AG04449 (cell line): ENCODE measurements around the gene RGS6.

Source experiments
- CTCF ChIA-PET: fragments of 350-600 bp; formaldehyde crosslinking; extraction: SDS; loops from one replicate; lab custom pipeline; 2021; ENCODE audit warnings: antibody characterized with exemption; lab: Yijun Ruan, JAX
- POLR2A ChIA-PET: fragments of 400-600, 350-600 bp; formaldehyde crosslinking; extraction: SDS; loops from one replicate; lab custom pipeline; 2020; ENCODE audit warnings: antibody characterized with exemption, inconsistent platforms; lab: Yijun Ruan, JAX
- DNase-seq: peaks from one replicate; pipeline ENCODE4 v3.0.0-alpha.2; 2010; ENCODE audit warnings: low read depth, low spot score
- H3K4me3 ChIP-seq: 2 replicates; pipeline ENCODE4 v1.5.1; 2011; ENCODE audit warnings: low read depth, mild to moderate bottlenecking, control low read depth, low read length
- CTCF ChIP-seq: IDR thresholded peaks from one replicate; pipeline ENCODE4 v1.5.1; 2011; ENCODE audit warnings: mild to moderate bottlenecking, moderate library complexity, low read length, control low read depth, inconsistent platforms; ENCODE audit not compliant: insufficient read depth; ENCODE audit errors: missing control alignments

The RGS6 gene

DNA sequence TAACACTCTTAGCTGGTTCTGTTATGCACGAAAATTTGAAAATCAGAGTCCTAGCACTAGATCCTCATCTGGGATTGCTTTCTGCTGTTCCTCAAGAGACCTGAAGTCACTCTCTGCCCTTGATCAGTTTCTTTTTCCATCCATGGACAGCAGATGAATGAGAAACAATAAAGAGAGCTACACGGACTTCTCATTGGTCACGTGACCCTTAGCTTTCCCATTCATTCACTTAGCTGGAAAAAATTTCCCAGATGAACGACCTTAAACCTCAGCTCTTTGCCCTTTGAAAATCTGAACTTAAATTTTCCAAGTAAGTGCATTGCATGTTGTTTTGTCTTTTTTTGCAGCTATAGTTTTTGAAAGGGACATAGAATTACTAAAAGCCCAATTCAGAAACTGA, 27.2 kb upstream of the RGS6 start:
- ChIA-PET POLR2A (no interaction called here), CTCF (interaction anchor here (1.1 kb wide), 1 partner anchor 17 kb away, joined by 3 read pairs; no protein-coding TSS in a partner anchor)
- no peak for TF ChIP-seq CTCF
- no peak for DNase-seq
- H3K4me3 ChIP-seq = no peak overlapping the region

DNA sequence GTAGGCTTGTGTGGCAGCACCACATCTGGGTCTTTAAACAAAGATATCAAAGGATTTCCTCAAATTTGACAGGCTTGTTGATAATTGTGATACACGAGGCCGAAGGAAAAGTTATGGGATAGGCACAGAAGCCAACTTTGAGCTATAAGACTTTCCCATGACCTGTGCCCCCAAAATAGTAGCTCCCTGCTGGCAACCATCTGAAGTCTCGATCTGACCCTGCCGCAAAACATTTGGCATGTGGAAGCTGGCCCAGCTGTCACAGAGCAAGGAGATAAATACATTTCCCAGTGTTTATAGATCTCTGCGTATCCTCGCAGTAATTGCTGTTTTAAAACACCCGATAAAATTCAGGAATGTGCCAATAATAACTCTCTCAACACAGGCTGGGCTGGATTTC, 26.4 kb upstream of the RGS6 start:
- no peak overlapping the region for H3K4me3 ChIP-seq
- CTCF ChIA-PET = no interaction called here
- POLR2A ChIA-PET = no interaction called here
- DNase-seq = no peak
- no peak for TF ChIP-seq CTCF

DNA sequence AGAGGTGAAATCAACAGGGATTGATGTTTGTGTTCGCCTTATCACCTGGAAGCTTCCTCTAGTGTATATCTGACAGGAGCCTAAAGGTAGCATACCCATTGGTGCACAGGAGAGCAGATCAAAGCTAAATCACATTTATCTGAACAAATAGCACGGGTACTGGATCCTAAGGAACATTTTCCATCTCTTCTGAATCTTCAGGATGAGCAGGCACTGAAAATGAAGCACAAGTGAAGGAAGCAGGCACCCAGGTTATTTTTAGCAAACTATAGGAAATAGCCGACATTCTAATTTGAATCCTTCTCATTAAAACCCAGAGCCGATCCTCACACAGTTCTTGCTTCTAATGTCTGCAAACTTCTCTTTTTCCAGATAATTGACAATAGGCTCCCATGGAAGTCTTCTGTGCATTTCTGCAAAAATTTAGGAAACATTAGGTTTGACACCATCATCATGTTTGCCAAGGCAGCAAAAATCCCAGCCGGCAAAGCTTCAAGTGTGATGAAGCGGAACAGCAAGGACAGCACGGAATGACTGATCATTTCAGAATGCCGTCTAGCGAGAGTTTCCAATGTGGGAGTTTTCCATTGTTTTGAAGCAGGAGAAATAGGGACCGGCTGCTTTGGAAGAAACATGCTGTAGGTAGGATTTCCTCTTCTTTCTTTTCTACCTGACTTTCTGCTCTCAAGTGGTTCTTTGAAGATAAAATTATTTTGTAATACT, 24.3 kb upstream of the RGS6 start:
- no peak overlapping the region for H3K4me3 ChIP-seq
- CTCF ChIA-PET = interaction anchor here (0.6 kb wide), 1 partner anchor 24 kb away, joined by 3 read pairs; the partner anchor contains the start of gene RGS6
- DNase-seq = no peak

GRCh38 chr14:71911669-71912068, 20.6 kb upstream of the RGS6 start:
- no peak for TF ChIP-seq CTCF
- H3K4me3 ChIP-seq = no peak overlapping the region
- CTCF ChIA-PET = interaction anchor here (1.0 kb wide), 1 partner anchor 12 kb away, joined by 3 read pairs; no protein-coding TSS in a partner anchor
- POLR2A ChIA-PET = no interaction called here
- DNase-seq = no peak

More for the DNA sequence above, 24.3 kb upstream of the RGS6 start:
- POLR2A ChIA-PET = no interaction called here
- TF ChIP-seq CTCF = no peak

DNA sequence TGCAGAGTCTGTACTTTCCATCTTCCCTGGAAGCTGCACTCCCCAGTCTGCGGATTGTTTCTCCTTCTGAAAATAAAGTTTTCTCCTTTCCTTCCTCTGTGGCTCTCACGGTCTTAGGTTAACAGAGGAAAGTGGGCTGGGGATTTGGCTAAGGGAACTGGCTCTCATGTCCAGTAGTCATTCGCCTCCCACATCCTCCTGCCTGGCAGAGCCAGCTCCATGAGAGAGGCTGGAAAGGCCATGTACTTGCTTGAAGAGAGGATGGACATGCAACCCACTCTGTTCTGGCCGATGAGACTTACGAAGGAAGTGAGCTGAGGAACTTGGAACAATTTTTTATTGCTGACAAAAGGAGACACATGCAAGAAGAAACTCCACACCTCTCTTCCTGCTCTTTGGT, 18.9 kb upstream of the RGS6 start:
- ChIA-PET POLR2A (no interaction called here), CTCF (no interaction called here)
- no peak for TF ChIP-seq CTCF
- H3K4me3 ChIP-seq = no peak overlapping the region
- no peak for DNase-seq

GRCh38 chr14:71918955-71919354, 13.3 kb upstream of the RGS6 start:
- no peak overlapping the region for H3K4me3 ChIP-seq
- TF ChIP-seq CTCF = no peak
- no peak for DNase-seq
- ChIA-PET POLR2A (no interaction called here), CTCF (no interaction called here)
